Measurements from ENCODE around the gene CHD2. TPM values are rescaled to one million over a fixed set of nuclear protein-coding genes. Genes with fewer than 3 reads are reported as not detected.

Gene CHD2
- total RNA-seq, 1 experiment from 2014 or later: 85.0 TPM

DNA sequence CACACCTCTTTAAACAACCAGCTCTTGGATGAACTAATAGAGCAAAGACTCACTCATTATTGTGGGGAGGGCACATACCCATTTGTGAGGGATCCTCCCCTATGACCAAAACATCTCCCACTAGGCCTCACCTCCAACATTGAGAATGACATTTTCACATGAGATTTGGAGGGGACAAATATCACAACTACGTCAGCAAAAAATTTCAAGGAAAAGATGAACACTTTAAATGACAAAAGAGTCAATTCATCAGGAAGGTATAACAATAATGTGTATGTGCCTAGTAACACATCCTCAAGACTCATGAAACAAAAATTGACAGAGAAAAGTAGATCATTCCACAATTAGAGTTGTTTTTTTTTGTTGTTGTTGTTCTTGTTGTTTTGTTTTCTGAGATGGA lies 38.4 kb upstream of the CHD2 start:
- BruUV-seq (replicated peaks): no TSS peak
- DNase-seq: no peak
- no peak overlapping the region for H3K4me3 Mint-ChIP-seq (ENCODE audit: unreplicated experiment)
- TF ChIP-seq, protein P1, sequence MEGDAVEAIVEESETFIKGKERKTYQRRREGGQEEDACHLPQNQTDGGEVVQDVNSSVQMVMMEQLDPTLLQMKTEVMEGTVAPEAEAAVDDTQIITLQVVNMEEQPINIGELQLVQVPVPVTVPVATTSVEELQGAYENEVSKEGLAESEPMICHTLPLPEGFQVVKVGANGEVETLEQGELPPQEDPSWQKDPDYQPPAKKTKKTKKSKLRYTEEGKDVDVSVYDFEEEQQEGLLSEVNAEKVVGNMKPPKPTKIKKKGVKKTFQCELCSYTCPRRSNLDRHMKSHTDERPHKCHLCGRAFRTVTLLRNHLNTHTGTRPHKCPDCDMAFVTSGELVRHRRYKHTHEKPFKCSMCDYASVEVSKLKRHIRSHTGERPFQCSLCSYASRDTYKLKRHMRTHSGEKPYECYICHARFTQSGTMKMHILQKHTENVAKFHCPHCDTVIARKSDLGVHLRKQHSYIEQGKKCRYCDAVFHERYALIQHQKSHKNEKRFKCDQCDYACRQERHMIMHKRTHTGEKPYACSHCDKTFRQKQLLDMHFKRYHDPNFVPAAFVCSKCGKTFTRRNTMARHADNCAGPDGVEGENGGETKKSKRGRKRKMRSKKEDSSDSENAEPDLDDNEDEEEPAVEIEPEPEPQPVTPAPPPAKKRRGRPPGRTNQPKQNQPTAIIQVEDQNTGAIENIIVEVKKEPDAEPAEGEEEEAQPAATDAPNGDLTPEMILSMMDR (IDR thresholded peaks at IDR 0.05; ENCODE audit: insufficient read depth in 1 of 2, low read depth in 1 of 2, low read length in 1 of 2, severe bottlenecking in 1 of 2, unreplicated experiment in 1 of 2): no peak
- H3K4me3 ChIP-seq (ENCODE audit: low read depth, low read length): no peak overlapping the region
- ChIA-PET POLR2A (no interaction called here), CTCF (no interaction called here)
- H3K27me3 Mint-ChIP-seq (ENCODE audit: insufficient read depth, unreplicated experiment): no peaks in the 10 kb centered on the region
- intact Hi-C loops (cut with micrococcal nuclease; ENCODE audit: unreplicated experiment): no loop called here
- H3K9me3 Mint-ChIP-seq (ENCODE audit: unreplicated experiment): peaks cover 9% of the 10 kb centered on the region
- peaks cover 10% of the 10 kb centered on the region for H3K4me1 Mint-ChIP-seq (ENCODE audit: low read depth, unreplicated experiment)
- no peak overlapping the region for H3K27ac Mint-ChIP-seq (ENCODE audit: unreplicated experiment)
- H3K9me3 ChIP-seq: no peaks in the 10 kb centered on the region
- no peaks in the 10 kb centered on the region for H3K36me3 ChIP-seq (ENCODE audit: control insufficient read depth, insufficient read depth, low read length)
- H3K4me1 ChIP-seq: no peaks in the 10 kb centered on the region
- H3K36me3 Mint-ChIP-seq (ENCODE audit: insufficient read depth, unreplicated experiment): no peaks in the 10 kb centered on the region
- H3K27me3 ChIP-seq (replicated peaks; ENCODE audit: control insufficient read depth, insufficient read depth, low read length): no peaks in the 10 kb centered on the region

DNA sequence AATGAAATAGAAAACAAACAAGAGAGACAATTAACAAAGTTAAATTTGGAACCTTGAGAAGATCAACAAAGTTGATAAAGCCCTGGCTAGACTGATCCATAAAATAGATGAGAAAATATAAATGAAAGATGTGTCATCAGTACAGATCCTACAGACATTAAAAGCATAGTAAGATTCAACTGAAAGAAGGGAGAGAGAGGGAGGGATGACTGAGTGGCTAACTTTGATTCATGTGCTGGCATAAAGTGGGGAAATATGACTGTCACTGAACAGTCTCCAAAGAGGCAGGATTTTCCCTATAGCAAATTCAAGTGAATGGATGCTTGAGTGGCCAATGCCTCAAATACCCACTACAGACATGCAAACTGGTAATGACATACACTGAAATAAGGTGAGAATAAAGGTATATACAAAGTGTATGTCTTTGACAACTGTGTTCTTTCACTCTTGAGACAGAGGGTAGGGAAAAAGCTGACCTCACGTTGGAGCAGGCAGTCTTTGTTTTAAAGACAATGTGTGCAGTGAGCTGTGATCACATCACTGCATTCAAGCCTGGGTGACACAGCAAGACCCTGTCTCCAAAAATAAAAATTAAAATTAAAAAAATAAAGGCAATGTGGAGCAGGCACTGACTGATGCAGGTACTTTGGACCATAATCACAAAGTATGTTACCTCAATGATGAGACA lies 35.9 kb upstream of the CHD2 start:
- intact Hi-C loops (cut with micrococcal nuclease; ENCODE audit: unreplicated experiment): no loop called here

DNA sequence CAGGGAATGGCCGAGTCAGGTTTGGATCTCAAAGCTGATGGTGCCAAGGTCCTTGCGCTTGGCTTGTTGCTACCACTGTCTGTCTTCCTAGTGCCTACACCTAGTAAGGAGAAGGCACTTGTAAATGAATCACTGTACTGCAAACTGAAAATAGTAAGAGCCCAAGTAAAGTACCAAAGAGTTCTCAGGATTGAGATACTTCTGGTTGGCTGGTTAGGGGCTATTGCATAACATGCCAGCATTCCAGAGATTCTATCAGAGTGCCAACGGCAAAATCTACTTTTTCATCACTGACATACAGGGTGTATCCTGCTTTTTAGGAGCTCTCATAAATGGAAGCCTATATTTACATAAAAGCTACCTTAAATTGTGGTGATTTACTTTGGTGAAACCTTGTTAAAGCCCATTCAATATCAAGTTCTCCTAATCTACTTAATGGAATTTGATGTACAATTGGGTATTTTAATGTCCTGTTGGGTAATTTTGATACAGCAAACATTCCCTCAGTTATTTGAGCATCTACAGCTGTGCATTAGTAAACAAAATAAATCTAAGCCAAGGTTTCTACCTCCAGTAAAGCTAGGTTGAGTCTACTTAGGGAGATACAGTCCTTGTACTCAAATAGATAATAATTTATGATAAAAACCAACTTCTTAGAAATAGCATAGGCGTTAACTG lies 30.7 kb upstream of the CHD2 start:
- H3K27me3 Mint-ChIP-seq (ENCODE audit: insufficient read depth, unreplicated experiment): no peaks in the 10 kb centered on the region
- intact Hi-C loops (cut with micrococcal nuclease; ENCODE audit: unreplicated experiment): no loop called here
- H3K36me3 Mint-ChIP-seq (ENCODE audit: insufficient read depth, unreplicated experiment): no peaks in the 10 kb centered on the region
- H3K27me3 ChIP-seq (replicated peaks; ENCODE audit: control insufficient read depth, insufficient read depth, low read length): no peaks in the 10 kb centered on the region
- DNase-seq: peak; percentile 39 to 45
- peaks cover 27% of the 10 kb centered on the region for H3K4me1 Mint-ChIP-seq (ENCODE audit: low read depth, unreplicated experiment)
- ChIA-PET POLR2A (interaction anchor here (0.9 to 1.8 kb wide), 4 partner anchors 13 to 60 kb away, joined by 3 to 14 read pairs (median 4); partner anchors contain the start of gene CHD2), CTCF (interaction anchor here (0.6 to 1.4 kb wide), 2 partner anchors 13 to 65 kb away, joined by 3 read pairs; no protein-coding TSS in a partner anchor)
- H3K9me3 ChIP-seq: no peaks in the 10 kb centered on the region
- no peaks in the 10 kb centered on the region for H3K9me3 Mint-ChIP-seq (ENCODE audit: unreplicated experiment)
- no TSS peak for BruUV-seq (replicated peaks)
- H3K4me1 ChIP-seq: peaks cover 30% of the 10 kb centered on the region
- H3K4me3 ChIP-seq (ENCODE audit: low read depth, low read length): no peak overlapping the region
- TF ChIP-seq, protein P1 (IDR thresholded peaks at IDR 0.05; ENCODE audit: insufficient read depth in 1 of 2, low read depth in 1 of 2, low read length in 1 of 2, severe bottlenecking in 1 of 2, unreplicated experiment in 1 of 2): no peak
- peak overlapping the region; percentile 69 for H3K27ac Mint-ChIP-seq (ENCODE audit: unreplicated experiment)
- H3K36me3 ChIP-seq (ENCODE audit: control insufficient read depth, insufficient read depth, low read length): no peaks in the 10 kb centered on the region
- no peak overlapping the region for H3K4me3 Mint-ChIP-seq (ENCODE audit: unreplicated experiment)

More for the DNA sequence above, 35.9 kb upstream of the CHD2 start:
- Mint-ChIP-seq H3K36me3 (ENCODE audit: insufficient read depth, unreplicated experiment) (no peaks in the 10 kb centered on the region), H3K9me3 (ENCODE audit: unreplicated experiment) (peaks cover 9% of the 10 kb centered on the region), H3K4me1 (ENCODE audit: low read depth, unreplicated experiment) (peaks cover 10% of the 10 kb centered on the region), H3K27me3 (ENCODE audit: insufficient read depth, unreplicated experiment) (no peaks in the 10 kb centered on the region), H3K27ac (ENCODE audit: unreplicated experiment) (no peak overlapping the region), H3K4me3 (ENCODE audit: unreplicated experiment) (no peak overlapping the region)
- Histone ChIP-seq H3K4me1 (peaks cover 8% of the 10 kb centered on the region), H3K4me3 (ENCODE audit: low read depth, low read length) (no peak overlapping the region), H3K27me3 (replicated peaks; ENCODE audit: control insufficient read depth, insufficient read depth, low read length) (no peaks in the 10 kb centered on the region), H3K9me3 (no peaks in the 10 kb centered on the region), H3K36me3 (ENCODE audit: control insufficient read depth, insufficient read depth, low read length) (no peaks in the 10 kb centered on the region)
- POLR2A ChIA-PET: no interaction called here
- no TSS peak for BruUV-seq (replicated peaks)
- CTCF ChIA-PET: interaction anchor here (0.7 kb wide), 1 partner anchor 101 kb away, joined by 4 read pairs; no protein-coding TSS in a partner anchor
- TF ChIP-seq, protein P1 (IDR thresholded peaks at IDR 0.05; ENCODE audit: insufficient read depth in 1 of 2, low read depth in 1 of 2, low read length in 1 of 2, severe bottlenecking in 1 of 2, unreplicated experiment in 1 of 2): no peak
- no peak for DNase-seq

Data from Caco-2 (cell line).